ENCODE measurements around the gene AHRR.
"Not testable (repeated sequence)": the region's sequence is repeated elsewhere in the genome, so short reads cannot be mapped to it uniquely, and the experiment has no call there.

The AHRR gene

GRCh38 chr5:398475-399295 is 77.2 kb downstream of the AHRR start:
- no peak for DNase-seq

- DNase-seq: peak; percentile 19
Measured at GRCh38 chr5:399296-400281, 78.1 kb downstream of the AHRR start.

GRCh38 chr5:400282-401145 is 79.0 kb downstream of the AHRR start:
- DNase-seq: no peak

GRCh38 chr5:401146-402034 is 79.9 kb downstream of the AHRR start:
- DNase-seq: no peak

- not testable (repeated sequence) for DNase-seq
Measured at GRCh38 chr5:402219-402614, 80.7 kb downstream of the AHRR start.

- no peak for DNase-seq
Measured at GRCh38 chr5:402615-403359, 81.3 kb downstream of the AHRR start.

GRCh38 chr5:403995-404394 is 82.5 kb downstream of the AHRR start:
- DNase-seq: no peak

GRCh38 chr5:404666-405241 is 83.2 kb downstream of the AHRR start:
- DNase-seq: no peak

GRCh38 chr5:405421-405820 is 83.9 kb downstream of the AHRR start:
- DNase-seq: no peak

- no peak for DNase-seq
Measured at GRCh38 chr5:406041-406440, 84.5 kb downstream of the AHRR start.

GRCh38 chr5:407051-407450 is 85.5 kb downstream of the AHRR start:
- DNase-seq: no peak

GRCh38 chr5:407801-408268 is 86.3 kb downstream of the AHRR start:
- DNase-seq: no peak

- no peak for DNase-seq
Measured at GRCh38 chr5:410911-411517, 89.5 kb downstream of the AHRR start.

- DNase-seq: no peak
Measured at GRCh38 chr5:411728-412127, 90.2 kb downstream of the AHRR start.

- not testable (repeated sequence) for DNase-seq
Measured at GRCh38 chr5:414991-415927, 93.7 kb downstream of the AHRR start.

- DNase-seq: no peak
Measured at GRCh38 chr5:415928-416635, 94.6 kb downstream of the AHRR start.

- no peak for DNase-seq
Measured at GRCh38 chr5:416636-416960, 95.1 kb downstream of the AHRR start.
